NCI-H345 treated with DMSO at 0.1 percent for 48 hours (cell line): ENCODE results near the gene TET2.
A peak's percentile ranks its signal among the peaks of the same experiment; 100 is the strongest.

Source experiments
- DNase-seq: peaks from one replicate; lab custom pipeline; 2025; ENCODE audit not compliant: unreplicated experiment; lab: John Stamatoyannopoulos, UW

The TET2 gene

GRCh38 chr4:105146276-105147015, at the start of gene TET2:
Gene TET2, plus strand, starts transcription at chr4:105146876. Its CDS starts 87,067 bp downstream, at chr4:105233943.
- peak; percentile 65 for DNase-seq

GRCh38 chr4:105102016-105102415, 44.7 kb upstream of the TET2 start:
- no peak for DNase-seq

GRCh38 chr4:105106426-105106825, 40.2 kb upstream of the TET2 start:
- DNase-seq: no peak

GRCh38 chr4:105107095-105107856, 39.4 kb upstream of the TET2 start:
- DNase-seq: no peak

DNA sequence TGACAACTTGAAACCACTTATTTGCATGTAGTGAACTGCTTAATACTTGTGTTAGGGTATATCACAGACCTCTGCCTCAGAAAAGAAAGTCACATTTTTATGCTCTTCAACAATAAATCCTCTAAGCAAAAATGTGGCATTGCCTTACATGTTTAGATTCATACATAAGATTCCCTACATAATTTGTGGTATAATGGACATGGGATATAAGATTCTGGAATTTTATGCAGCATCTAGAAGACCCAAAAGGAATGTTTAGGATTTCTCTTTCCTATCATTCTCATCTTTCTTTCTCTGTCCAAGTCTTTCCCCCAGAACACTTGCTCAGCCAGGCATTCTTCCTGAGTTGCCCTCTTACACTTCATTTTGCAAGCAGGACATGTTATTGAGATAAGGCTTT, 37.7 kb upstream of the TET2 start:
- DNase-seq: no peak

GRCh38 chr4:105112274-105112673, 34.4 kb upstream of the TET2 start:
- DNase-seq: no peak

DNA sequence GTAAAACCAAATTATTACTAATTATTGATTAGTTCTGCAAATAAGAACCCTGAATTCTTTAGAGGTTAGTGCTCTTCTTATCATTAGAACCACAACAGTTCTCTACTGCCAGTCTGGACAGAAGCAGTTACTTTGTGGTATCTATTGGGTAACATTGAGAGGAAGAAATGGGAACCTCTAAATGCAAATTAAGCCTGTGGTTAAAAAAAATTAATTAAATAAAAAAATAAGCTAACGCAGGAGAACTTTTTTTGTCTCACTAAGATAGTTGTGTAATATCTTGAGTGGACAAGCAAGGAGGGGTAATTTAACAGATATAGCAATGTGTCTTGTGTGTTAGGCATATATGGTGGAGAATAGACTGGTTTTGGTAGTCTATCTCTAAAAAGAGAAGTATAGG, 32.9 kb upstream of the TET2 start:
- DNase-seq: no peak

DNA sequence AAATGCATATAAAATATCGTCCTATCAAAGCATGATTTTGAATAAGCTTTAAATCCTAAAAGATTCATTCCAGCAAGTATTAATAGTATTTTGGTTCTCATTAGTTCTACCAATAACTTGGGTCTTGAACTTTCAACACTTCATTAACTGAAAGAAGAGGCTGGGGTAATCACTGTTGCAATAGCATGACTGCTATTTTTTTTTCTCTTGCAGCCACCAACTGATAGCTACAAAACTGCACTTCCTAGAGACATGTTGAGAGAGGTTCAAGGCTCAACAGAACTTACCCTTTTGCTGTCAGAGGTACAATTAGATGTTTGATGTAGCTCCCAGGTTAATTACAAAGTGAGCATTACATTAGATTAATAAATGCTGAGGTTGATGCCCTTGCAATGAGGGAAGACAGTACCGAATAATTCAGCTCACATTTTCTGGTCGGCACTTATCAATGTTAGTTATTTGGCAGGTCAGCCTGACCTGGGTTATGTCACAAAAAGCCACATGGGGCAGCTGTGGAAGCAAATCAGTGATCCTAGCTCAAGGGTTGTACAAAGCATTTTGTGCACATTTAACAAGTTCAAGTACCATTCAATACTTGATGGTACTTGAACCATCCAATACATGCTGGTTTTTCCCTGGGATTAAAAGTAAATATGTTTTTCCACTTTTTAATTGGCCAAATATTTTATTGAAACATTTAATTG, 29.9 kb upstream of the TET2 start:
- DNase-seq: no peak

GRCh38 chr4:105119356-105119755, 27.3 kb upstream of the TET2 start:
- DNase-seq: no peak

- no peak for DNase-seq
These were observed 26.1 kb upstream of the TET2 start for GRCh38 chr4:105120626-105121025.

GRCh38 chr4:105122350-105122749, 24.3 kb upstream of the TET2 start:
- DNase-seq: no peak

DNA sequence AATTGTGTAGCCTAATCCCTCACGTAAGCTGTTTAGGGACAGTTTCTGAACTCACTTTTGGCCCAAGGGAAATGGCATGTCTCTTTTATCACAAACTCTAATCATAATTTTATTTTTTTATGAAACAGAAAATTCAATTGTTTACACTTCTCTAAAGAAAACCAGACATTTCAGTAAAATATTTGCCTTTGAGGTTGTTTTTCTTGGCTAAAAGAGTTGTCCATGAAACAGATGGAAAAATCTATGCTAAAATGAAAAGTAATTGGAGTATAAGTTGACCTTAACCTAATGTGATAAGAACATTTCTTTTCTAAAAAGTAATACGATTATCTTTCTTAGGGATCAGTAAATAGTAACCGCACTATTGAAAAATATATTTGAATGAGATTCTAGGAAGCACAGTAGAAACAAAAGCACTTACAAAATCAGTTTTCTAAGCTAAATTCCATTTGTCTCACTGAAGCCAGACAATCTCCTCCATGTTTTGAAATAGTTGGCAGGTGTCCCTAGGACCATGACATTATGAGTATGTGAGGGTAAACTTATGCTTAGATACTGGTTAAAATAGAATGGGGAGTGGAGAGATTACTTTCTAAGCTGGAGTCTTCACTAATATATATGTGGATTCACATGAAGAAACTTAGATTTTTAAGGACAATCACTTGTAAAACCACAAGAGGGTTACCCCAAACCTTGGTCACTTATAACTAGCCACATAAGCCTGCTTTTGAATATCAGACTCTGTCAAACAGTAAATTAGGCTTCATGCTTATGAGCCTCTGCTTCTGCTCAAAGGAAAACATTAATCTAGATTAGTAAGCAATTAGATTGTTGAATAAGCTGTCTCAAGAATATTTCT, 20.1 kb upstream of the TET2 start:
- no peak for DNase-seq

GRCh38 chr4:105127170-105127445, 19.6 kb upstream of the TET2 start:
- no peak for DNase-seq

DNA sequence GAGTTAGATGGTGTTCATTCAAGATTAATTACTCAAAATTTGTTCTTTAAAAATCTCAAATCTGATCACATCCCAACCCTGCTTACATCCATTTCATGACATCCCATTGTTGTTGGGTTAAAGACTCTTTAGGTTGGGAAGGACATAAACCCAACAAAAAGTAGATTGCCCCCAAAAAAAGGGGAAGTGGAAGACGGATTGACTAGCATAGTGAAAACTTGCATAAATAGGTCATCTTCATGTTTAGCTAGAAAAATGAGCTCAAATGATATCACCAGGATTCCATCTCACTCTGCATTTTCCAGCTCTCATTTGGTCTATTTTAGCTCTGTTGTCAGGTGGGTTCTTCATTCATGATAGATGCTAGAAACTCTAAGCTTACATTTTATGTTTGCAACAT, 18.5 kb upstream of the TET2 start:
- no peak for DNase-seq

DNA sequence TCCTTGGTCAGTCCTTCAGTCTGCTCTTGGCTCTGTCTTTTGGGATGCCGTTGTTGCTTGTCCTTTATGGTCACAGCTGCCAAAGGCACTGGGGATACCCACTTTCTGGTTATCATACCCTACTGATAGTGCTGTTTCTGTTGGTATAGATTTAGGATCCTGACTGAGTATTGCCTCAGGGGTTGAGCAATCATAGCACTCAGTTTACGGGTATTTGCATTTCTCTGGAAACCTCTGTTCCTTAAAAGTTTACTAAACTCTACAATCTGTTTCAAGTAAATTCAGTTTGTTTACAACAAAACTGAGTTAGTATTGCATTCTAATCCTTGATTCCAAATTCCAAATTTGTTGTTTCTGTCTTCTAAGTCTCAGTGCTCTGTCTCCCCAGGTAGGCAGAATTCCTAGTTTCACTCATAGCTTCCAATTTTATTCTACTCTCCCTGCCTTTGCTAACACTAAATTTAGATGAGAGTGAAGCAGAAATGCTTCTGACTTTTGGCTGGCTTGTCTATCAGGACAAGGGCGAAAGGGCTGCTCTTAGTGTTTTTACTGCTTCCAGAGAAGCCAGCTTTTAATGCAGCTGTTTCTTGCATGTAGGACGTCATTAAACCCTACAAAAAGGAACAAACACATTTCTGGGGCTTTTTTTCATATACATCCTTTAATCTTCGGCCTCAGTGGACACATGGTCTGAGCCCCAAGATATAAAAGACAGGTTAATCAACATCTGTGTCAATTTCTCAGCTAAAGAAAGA, 17.2 kb upstream of the TET2 start:
- no peak for DNase-seq

GRCh38 chr4:105130945-105131344, 15.7 kb upstream of the TET2 start:
- no peak for DNase-seq

DNA sequence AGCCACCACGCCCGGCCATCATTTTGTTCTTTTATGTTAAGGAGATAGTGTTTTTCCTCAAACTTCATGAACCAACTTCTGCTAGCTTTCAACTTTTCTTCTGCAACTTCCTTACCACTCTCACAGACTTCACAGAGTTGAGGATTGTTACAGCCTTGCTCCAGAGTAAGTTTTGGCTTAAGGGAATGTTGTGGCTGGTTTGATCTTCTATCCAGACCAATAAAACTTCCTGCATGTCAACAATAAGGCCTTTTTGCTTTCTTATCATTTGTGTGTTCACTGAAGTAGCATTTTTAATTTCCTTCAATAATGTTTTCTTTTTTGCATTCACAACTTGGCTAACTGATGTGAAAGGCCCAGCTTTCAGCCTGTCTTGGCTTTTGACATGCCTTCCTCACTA, 12.7 kb upstream of the TET2 start:
- DNase-seq: no peak

GRCh38 chr4:105135785-105136184, 10.9 kb upstream of the TET2 start:
- DNase-seq: no peak

DNA sequence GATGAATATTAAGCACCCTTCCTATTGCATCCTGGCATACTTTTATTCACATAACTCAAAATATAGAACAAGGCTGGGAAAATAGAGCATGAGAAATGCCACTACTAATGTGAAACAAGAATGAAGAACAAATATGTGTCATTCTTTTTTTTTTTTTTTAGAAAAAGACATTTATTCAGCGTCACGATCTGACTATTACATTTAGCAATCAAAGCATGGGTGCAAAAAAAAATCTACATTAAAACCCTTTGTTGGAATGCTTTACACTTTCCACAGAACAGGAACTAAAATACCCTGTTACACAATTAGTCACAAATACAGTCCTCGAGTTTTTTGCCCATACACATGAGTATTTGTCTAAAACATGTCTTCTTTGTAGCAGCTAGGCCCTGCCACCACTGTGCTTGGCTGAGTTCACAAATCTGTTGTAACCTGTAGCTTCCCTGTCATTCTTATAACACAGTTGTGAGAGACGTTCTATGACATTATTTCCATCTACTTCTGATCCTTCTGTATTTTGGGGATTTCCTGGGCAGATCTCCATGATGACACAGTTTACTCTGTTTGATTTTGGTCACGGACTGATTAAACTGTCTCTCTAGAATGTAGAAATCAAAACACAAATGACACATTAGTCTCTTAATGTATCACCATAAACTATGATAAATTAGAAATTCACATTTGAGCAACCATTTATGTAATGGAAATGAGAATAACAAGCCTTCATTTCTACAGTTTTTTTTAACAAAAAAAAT, 9.4 kb upstream of the TET2 start:
- DNase-seq: no peak

- no peak for DNase-seq
These were observed 7.0 kb upstream of the TET2 start for GRCh38 chr4:105139646-105140045.
